GM23338 (cell line): Measurements from ENCODE around the gene IMMP2L. TPM values are rescaled to one million over a fixed set of nuclear protein-coding genes. Genes with fewer than 3 reads are reported as not detected.

Experiments used
- ATAC-seq: fragments of 200-7000 bp; cut with Tn5 transposase; 3 replicates; pipeline ENCODE4 v1.9.1; 2020
- DNase-seq: peaks from one replicate; pipeline ENCODE4 v3.0.0-alpha.2; 2015; ENCODE audit warnings: low spot score
- H2AFZ ChIP-seq: fragments of 200-600 bp; sonication (generic); 2 replicates; pipeline ENCODE4 v1.8.0; 2016; ENCODE audit warnings: antibody characterized with exemption, mild to moderate bottlenecking, moderate library complexity
- H3F3A ChIP-seq: fragments of 200-600 bp; sonication (generic); replicated peaks from 2 replicates; pipeline ENCODE4 v1.8.0; 2017; ENCODE audit warnings: antibody characterized with exemption, mixed run types, low read depth
- H3K27ac ChIP-seq: fragments of 200-600 bp; sonication (generic); 2 replicates; pipeline ENCODE4 v1.6.1; 2016; ENCODE audit warnings: low read depth
- H3K27me3 ChIP-seq: fragments of 200-600 bp; sonication (generic); 2 replicates; pipeline ENCODE4 v1.8.0; 2016; ENCODE audit warnings: mild to moderate bottlenecking, mixed run types, moderate library complexity; ENCODE audit not compliant: insufficient read depth
- H3K36me3 ChIP-seq: fragments of 200-600 bp; sonication (generic); 2 replicates; pipeline ENCODE4 v1.8.0; 2016; ENCODE audit warnings: mild to moderate bottlenecking; ENCODE audit not compliant: insufficient read depth
- H3K4me1 ChIP-seq: fragments of 200-600 bp; sonication (generic); 2 replicates; pipeline ENCODE4 v1.8.0; 2016; ENCODE audit warnings: mild to moderate bottlenecking, moderate library complexity; ENCODE audit not compliant: insufficient read depth
- H3K4me2 ChIP-seq: fragments of 200-600 bp; sonication (generic); 2 replicates; pipeline ENCODE4 v1.7.1; 2017; ENCODE audit warnings: mixed run types
- H3K4me3 ChIP-seq: fragments of 200-600 bp; sonication (generic); 2 replicates; pipeline ENCODE4 v1.6.1; 2016; ENCODE audit warnings: mixed run types
- H3K79me2 ChIP-seq: fragments of 200-600 bp; sonication (generic); replicated peaks from 2 replicates; pipeline ENCODE4 v1.8.0; 2017; ENCODE audit warnings: mild to moderate bottlenecking; ENCODE audit not compliant: insufficient read depth
- H3K9me2 ChIP-seq: fragments of 200-600 bp; sonication (generic); 2 replicates; pipeline ENCODE4 v1.8.0; 2017; ENCODE audit not compliant: insufficient read depth
- H4K20me1 ChIP-seq: fragments of 200-600 bp; sonication (generic); replicated peaks from 2 replicates; pipeline ENCODE4 v1.8.0; 2017; ENCODE audit warnings: mild to moderate bottlenecking; ENCODE audit not compliant: insufficient read depth
- H3K27ac Mint-ChIP-seq: 2 replicates; pipeline ENCODE4 v1.8.0; 2020; ENCODE audit warnings: inconsistent platforms, mild to moderate bottlenecking, moderate library complexity, mixed read lengths
- H3K27me3 Mint-ChIP-seq: 3 replicates; pipeline ENCODE4 v1.8.0; 2022; ENCODE audit warnings: low read depth, mild to moderate bottlenecking, moderate library complexity, mixed read lengths, inconsistent platforms; ENCODE audit not compliant: insufficient read depth, poor library complexity
- H3K36me3 Mint-ChIP-seq: 3 replicates; pipeline ENCODE4 v1.8.0; 2021; ENCODE audit warnings: low read depth, mild to moderate bottlenecking, inconsistent platforms, moderate library complexity, mixed read lengths
- H3K4me1 Mint-ChIP-seq: 3 replicates; pipeline ENCODE4 v1.8.0; 2020; ENCODE audit warnings: mild to moderate bottlenecking, inconsistent platforms, mixed read lengths
- H3K4me3 Mint-ChIP-seq: 3 replicates; pipeline ENCODE4 v1.8.0; 2021; ENCODE audit warnings: moderate library complexity, mild to moderate bottlenecking, inconsistent platforms, mixed read lengths
- H3K9me3 Mint-ChIP-seq: 3 replicates; pipeline ENCODE4 v1.8.0; 2020; ENCODE audit warnings: moderate library complexity, mild to moderate bottlenecking, inconsistent platforms, mixed read lengths
- EZH2phosphoT487 ChIP-seq: fragments of 200-600 bp; sonication (generic); IDR thresholded peaks from one replicate; pipeline ENCODE4 v1.8.1; 2018; ENCODE audit warnings: antibody characterized with exemption; ENCODE audit not compliant: unreplicated experiment
- JUNB ChIP-seq: IDR thresholded peaks from one replicate; pipeline ENCODE4 v1.6.1; 2016; ENCODE audit warnings: antibody characterized with exemption; ENCODE audit not compliant: unreplicated experiment
- NANOG ChIP-seq: IDR thresholded peaks from 2 replicates; pipeline ENCODE4 v1.6.1; 2016; ENCODE audit warnings: antibody characterized with exemption, borderline replicate concordance
- STAT1 ChIP-seq: IDR thresholded peaks from one replicate; pipeline ENCODE4 v1.6.1; 2016; ENCODE audit warnings: antibody characterized with exemption; ENCODE audit not compliant: unreplicated experiment
- ZNF331 ChIP-seq: fragments of 250-450 bp; sonication (Bioruptor Pico); IDR thresholded peaks from 2 replicates; pipeline ENCODE4 v1.5.0; 2020; ENCODE audit warnings: low read depth, mild to moderate bottlenecking, moderate library complexity
- polyA plus RNA-seq: library from polyadenylated mRNA; unstranded; fragments of >200 nt; fragmentation: Nextera tagmentation; extraction: Ambion mirVana; gene quantifications from 2 replicates; pipeline ENCODE4 v1.2.1, GENCODE V29; 2016
- total RNA-seq: library from RNA; depleted of rRNA; stranded (reverse); fragments of >200 nt; shearing (Covaris generic); gene quantifications from 2 replicates; pipeline ENCODE4 v1.2.3, GENCODE V29; 2014
- TF ChIP-seq, protein P1 (sequence below): IDR thresholded peaks from 2 replicates; pipeline ENCODE4 v1.6.1; 2016; ENCODE audit warnings: antibody characterized with exemption
- TF ChIP-seq, protein P2 (sequence below): fragments of 250-450 bp; sonication (Bioruptor Pico); IDR thresholded peaks from 2 replicates; pipeline ENCODE4 v1.5.0; 2020; ENCODE audit warnings: mild to moderate bottlenecking, moderate library complexity
- TF ChIP-seq, protein P3 (sequence below): IDR thresholded peaks from one replicate; pipeline ENCODE4 v1.6.1; 2018; ENCODE audit warnings: antibody characterized with exemption; ENCODE audit not compliant: unreplicated experiment

IMMP2L gene
- total and polyA plus RNA-seq, 2 experiments from 2014 or later: 7.3 to 14.0 TPM

DNA sequence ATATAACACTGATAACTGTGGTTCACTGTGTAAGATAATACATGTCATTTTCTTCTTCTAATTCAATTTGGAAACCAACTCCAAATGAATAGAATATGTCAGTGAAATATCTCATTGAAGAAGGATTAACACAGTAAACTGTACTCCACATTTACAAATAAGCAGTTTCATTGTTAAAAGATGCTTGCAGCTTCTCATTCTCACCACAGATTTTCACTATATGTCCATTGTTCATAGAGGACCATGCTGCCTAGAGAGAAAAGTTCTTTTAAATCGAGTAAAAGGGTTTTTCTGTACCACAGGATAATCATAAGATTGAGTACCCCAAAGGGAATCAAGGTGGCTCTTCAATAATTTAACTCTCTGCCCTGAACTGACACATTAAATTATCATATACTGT, 305.9 kb downstream of the IMMP2L start:
- Mint-ChIP-seq H3K27ac (no peak overlapping the region), H3K4me1 (peaks cover 11% of the 10 kb centered on the region), H3K27me3 (no peaks in the 10 kb centered on the region), H3K9me3 (peaks cover 3% of the 10 kb centered on the region; the same call in 1 of the 3 replicates), H3K36me3 (no peaks in the 10 kb centered on the region; the same call in 2 of the 3 replicates), H3K4me3 (no peak overlapping the region)
- ATAC-seq (no peak), DNase-seq (no peak)
- no peak for TF ChIP-seq NANOG
- TF ChIP-seq, protein P1, sequence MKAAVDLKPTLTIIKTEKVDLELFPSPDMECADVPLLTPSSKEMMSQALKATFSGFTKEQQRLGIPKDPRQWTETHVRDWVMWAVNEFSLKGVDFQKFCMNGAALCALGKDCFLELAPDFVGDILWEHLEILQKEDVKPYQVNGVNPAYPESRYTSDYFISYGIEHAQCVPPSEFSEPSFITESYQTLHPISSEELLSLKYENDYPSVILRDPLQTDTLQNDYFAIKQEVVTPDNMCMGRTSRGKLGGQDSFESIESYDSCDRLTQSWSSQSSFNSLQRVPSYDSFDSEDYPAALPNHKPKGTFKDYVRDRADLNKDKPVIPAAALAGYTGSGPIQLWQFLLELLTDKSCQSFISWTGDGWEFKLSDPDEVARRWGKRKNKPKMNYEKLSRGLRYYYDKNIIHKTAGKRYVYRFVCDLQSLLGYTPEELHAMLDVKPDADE: no peak
- TF ChIP-seq JUNB: no peak
- no peak for TF ChIP-seq STAT1
- TF ChIP-seq, protein P2, sequence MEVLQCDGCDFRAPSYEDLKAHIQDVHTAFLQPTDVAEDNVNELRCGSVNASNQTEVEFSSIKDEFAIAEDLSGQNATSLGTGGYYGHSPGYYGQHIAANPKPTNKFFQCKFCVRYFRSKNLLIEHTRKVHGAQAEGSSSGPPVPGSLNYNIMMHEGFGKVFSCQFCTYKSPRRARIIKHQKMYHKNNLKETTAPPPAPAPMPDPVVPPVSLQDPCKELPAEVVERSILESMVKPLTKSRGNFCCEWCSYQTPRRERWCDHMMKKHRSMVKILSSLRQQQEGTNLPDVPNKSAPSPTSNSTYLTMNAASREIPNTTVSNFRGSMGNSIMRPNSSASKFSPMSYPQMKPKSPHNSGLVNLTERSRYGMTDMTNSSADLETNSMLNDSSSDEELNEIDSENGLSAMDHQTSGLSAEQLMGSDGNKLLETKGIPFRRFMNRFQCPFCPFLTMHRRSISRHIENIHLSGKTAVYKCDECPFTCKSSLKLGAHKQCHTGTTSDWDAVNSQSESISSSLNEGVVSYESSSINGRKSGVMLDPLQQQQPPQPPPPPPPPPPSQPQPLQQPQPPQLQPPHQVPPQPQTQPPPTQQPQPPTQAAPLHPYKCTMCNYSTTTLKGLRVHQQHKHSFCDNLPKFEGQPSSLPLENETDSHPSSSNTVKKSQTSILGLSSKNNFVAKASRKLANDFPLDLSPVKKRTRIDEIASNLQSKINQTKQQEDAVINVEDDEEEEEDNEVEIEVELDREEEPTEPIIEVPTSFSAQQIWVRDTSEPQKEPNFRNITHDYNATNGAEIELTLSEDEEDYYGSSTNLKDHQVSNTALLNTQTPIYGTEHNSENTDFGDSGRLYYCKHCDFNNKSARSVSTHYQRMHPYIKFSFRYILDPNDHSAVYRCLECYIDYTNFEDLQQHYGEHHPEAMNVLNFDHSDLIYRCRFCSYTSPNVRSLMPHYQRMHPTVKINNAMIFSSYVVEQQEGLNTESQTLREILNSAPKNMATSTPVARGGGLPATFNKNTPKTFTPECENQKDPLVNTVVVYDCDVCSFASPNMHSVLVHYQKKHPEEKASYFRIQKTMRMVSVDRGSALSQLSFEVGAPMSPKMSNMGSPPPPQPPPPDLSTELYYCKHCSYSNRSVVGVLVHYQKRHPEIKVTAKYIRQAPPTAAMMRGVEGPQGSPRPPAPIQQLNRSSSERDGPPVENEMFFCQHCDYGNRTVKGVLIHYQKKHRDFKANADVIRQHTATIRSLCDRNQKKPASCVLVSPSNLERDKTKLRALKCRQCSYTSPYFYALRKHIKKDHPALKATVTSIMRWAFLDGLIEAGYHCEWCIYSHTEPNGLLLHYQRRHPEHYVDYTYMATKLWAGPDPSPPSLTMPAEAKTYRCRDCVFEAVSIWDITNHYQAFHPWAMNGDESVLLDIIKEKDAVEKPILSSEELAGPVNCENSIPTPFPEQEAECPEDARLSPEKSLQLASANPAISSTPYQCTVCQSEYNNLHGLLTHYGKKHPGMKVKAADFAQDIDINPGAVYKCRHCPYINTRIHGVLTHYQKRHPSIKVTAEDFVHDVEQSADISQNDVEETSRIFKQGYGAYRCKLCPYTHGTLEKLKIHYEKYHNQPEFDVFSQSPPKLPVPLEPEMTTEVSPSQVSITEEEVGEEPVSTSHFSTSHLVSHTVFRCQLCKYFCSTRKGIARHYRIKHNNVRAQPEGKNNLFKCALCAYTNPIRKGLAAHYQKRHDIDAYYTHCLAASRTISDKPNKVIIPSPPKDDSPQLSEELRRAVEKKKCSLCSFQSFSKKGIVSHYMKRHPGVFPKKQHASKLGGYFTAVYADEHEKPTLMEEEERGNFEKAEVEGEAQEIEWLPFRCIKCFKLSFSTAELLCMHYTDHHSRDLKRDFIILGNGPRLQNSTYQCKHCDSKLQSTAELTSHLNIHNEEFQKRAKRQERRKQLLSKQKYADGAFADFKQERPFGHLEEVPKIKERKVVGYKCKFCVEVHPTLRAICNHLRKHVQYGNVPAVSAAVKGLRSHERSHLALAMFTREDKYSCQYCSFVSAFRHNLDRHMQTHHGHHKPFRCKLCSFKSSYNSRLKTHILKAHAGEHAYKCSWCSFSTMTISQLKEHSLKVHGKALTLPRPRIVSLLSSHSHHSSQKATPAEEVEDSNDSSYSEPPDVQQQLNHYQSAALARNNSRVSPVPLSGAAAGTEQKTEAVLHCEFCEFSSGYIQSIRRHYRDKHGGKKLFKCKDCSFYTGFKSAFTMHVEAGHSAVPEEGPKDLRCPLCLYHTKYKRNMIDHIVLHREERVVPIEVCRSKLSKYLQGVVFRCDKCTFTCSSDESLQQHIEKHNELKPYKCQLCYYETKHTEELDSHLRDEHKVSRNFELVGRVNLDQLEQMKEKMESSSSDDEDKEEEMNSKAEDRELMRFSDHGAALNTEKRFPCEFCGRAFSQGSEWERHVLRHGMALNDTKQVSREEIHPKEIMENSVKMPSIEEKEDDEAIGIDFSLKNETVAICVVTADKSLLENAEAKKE (CRISPR knock-in tag): no peak
- TF ChIP-seq, protein P3, sequence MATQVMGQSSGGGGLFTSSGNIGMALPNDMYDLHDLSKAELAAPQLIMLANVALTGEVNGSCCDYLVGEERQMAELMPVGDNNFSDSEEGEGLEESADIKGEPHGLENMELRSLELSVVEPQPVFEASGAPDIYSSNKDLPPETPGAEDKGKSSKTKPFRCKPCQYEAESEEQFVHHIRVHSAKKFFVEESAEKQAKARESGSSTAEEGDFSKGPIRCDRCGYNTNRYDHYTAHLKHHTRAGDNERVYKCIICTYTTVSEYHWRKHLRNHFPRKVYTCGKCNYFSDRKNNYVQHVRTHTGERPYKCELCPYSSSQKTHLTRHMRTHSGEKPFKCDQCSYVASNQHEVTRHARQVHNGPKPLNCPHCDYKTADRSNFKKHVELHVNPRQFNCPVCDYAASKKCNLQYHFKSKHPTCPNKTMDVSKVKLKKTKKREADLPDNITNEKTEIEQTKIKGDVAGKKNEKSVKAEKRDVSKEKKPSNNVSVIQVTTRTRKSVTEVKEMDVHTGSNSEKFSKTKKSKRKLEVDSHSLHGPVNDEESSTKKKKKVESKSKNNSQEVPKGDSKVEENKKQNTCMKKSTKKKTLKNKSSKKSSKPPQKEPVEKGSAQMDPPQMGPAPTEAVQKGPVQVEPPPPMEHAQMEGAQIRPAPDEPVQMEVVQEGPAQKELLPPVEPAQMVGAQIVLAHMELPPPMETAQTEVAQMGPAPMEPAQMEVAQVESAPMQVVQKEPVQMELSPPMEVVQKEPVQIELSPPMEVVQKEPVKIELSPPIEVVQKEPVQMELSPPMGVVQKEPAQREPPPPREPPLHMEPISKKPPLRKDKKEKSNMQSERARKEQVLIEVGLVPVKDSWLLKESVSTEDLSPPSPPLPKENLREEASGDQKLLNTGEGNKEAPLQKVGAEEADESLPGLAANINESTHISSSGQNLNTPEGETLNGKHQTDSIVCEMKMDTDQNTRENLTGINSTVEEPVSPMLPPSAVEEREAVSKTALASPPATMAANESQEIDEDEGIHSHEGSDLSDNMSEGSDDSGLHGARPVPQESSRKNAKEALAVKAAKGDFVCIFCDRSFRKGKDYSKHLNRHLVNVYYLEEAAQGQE: no peak
- TF ChIP-seq ZNF331 (CRISPR knock-in tag): no peak
- no peak for TF ChIP-seq EZH2phosphoT487
- Histone ChIP-seq H3K4me2 (no peak overlapping the region), H2AFZ (no peak overlapping the region), H3K9me2 (no peaks in the 10 kb centered on the region), H3K4me1 (peaks cover 7% of the 10 kb centered on the region; the same call in 1 of the 2 replicates), H3K79me2 (no peaks in the 10 kb centered on the region), H3K4me3 (no peak overlapping the region), H3F3A (no peaks in the 10 kb centered on the region), H3K27ac (no peak overlapping the region), H3K27me3 (no peaks in the 10 kb centered on the region), H3K36me3 (no peaks in the 10 kb centered on the region), H4K20me1 (no peaks in the 10 kb centered on the region)
